ENCODE measurements around the gene TRAF6. TPM values are rescaled to one million over a fixed set of nuclear protein-coding genes. Genes with fewer than 3 reads are reported as not detected.
"Not testable (repeated sequence)": the region's sequence is repeated elsewhere in the genome, so short reads cannot be mapped to it uniquely, and the experiment has no call there.

The TRAF6 gene
- total RNA-seq, 6 experiments from 2014 or later: 7.9 to 9.5 (median 8.3) TPM

DNA sequence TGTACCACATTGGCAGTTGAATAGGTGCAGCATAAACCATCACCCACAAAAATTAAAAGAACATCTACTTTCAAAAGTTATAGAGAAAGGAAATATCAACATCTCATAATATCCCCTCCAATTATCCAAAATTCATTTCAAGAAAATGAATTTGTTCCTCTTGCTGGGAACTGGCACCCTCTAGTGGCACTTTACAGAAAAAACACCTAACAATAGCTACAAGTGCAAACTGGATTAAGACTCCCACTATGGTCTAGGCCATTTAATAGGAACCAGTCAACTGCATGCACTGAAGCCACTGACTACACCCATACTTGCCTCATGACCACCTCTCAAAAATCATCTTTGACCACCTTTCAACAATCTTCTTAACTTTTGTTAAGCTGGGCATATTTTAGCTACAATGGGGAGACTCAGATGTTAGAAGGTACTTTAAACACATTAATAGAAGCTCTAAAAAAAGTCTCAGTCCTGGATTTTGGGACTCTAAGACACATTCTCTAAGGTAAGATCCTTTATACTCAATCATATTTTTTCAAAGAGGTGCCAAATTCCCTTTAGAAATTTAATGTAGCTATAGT, 17.3 kb downstream of the TRAF6 start:
- no peaks in the 10 kb centered on the region for H3K27me3 Mint-ChIP-seq (ENCODE audit: insufficient read depth)
- H3K36me3 Mint-ChIP-seq (ENCODE audit: low read depth): peaks cover 15% of the 10 kb centered on the region
- peak overlapping the region; percentile 10; the same call in 1 of the 2 replicates for H3K27ac Mint-ChIP-seq
- peak; percentile 92 for TF ChIP-seq CTCF (IDR thresholded peaks at IDR 0.05)
- DNase-seq: peak; percentile 25
- H3K9me3 Mint-ChIP-seq: no peaks in the 10 kb centered on the region
- H3K4me3 Mint-ChIP-seq: no peak overlapping the region
- H3K4me1 Mint-ChIP-seq (ENCODE audit: low read depth): peaks cover 30% of the 10 kb centered on the region

DNA sequence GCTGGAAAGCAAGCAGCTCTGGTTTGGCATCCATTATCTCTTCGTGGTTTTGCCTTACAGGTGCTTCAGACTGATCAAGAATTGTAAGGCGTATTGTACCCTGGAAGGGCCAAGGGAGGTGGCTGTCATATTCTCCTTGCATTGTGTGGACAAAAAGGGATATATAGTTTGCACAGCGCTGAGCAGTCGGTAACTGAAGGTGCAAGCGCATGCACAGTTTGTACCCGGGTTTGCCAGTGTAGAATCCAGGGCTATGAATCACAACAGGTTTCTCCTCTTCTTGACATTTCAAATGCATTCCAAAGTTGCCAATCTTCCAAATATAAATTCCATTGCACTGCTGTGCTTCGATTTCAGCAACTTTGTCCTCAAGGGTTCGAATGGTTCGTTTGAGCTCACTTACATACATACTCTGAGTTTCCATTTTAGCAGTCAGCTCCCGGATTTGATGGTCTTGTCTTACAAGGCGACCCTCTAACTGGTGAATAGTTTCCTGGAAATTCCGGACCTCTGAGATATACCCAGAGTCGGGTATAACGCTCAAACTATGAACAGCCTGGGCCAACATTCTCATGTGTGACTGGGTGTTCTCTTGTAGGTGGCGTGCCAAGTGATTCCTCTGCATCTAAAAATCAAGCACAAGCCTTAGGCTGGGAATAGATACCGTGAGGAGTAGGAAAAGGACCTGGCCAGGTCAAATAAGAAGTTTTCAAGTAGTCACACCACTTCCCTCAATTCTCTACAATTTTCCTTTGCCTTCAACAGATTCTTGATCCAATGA, 19.9 kb downstream of the TRAF6 start:
- no peak for TF ChIP-seq CTCF (IDR thresholded peaks at IDR 0.05)
- Mint-ChIP-seq H3K27ac (no peak overlapping the region), H3K27me3 (ENCODE audit: insufficient read depth) (no peaks in the 10 kb centered on the region), H3K9me3 (no peaks in the 10 kb centered on the region), H3K4me3 (no peak overlapping the region), H3K36me3 (ENCODE audit: low read depth) (peaks cover 17% of the 10 kb centered on the region), H3K4me1 (ENCODE audit: low read depth) (peaks cover 39% of the 10 kb centered on the region)
- DNase-seq: no peak

- H3K27ac Mint-ChIP-seq: peak overlapping the region; percentile 89
- no peak for DNase-seq
- peaks cover 39% of the 10 kb centered on the region for H3K4me1 Mint-ChIP-seq (ENCODE audit: low read depth)
- H3K27me3 Mint-ChIP-seq (ENCODE audit: insufficient read depth): no peaks in the 10 kb centered on the region
- TF ChIP-seq CTCF (IDR thresholded peaks at IDR 0.05): no peak
- H3K36me3 Mint-ChIP-seq (ENCODE audit: low read depth): peaks cover 17% of the 10 kb centered on the region
- no peaks in the 10 kb centered on the region for H3K9me3 Mint-ChIP-seq
- peak overlapping the region; percentile 60 for H3K4me3 Mint-ChIP-seq
Measured at GRCh38 chr11:36488096-36488495, 22.0 kb downstream of the TRAF6 start.

DNA sequence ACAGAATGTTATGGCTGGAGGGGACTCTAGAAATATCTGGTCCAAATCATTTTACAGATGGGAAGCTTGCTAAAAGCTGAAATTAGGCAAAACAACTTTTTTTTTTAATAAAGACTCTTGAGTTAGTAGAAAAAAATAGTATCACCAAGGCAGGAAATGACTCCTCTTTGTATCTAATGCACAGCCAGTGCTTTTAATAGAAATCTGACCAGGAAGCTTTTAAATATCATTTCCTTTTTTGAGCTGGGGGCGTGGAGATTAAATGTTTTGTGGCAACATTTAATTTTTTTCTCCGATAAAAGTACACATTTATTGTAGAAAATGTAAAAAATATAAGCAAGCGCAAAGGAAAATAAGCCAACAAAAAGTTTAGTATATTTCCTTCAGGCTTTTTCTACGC, 22.5 kb downstream of the TRAF6 start:
- peaks cover 39% of the 10 kb centered on the region for H3K4me1 Mint-ChIP-seq (ENCODE audit: low read depth)
- peak overlapping the region; percentile 60 for H3K4me3 Mint-ChIP-seq
- TF ChIP-seq CTCF (IDR thresholded peaks at IDR 0.05): no peak
- H3K9me3 Mint-ChIP-seq: no peaks in the 10 kb centered on the region
- H3K27me3 Mint-ChIP-seq (ENCODE audit: insufficient read depth): no peaks in the 10 kb centered on the region
- peaks cover 16% of the 10 kb centered on the region for H3K36me3 Mint-ChIP-seq (ENCODE audit: low read depth)
- H3K27ac Mint-ChIP-seq: peak overlapping the region; percentile 89
- DNase-seq: no peak

DNA sequence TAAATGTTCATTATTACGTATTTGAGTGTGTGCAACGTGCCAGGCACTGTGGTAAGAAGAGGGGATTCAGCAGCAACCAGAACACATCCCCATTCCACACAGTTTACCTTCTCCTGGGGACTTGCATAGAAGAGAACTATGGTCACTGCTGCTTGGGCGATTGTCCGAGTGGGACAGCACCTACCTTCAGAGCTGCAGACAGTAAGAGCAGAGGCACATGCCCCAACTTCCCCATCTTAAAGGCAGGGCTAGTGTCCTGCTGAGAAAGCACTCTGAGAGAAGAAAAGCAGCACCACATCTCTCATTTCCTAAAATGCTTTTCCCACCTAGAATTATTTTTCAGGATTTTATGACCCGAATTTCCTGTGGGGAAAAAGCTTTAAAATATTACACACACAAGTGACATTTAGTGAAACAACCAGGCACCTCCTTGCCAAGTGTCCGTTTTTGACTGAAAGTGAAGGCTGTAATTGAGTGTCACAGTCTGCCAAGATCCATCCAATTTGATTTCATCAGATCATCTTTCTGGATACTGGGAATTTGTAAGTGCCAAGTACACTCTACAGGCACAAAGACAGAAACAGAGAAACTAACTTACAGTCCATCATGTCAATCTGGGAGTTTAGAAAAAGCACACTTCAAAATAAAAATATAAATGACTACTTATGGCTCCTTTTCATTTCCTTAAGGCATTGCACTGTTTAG, 24.6 kb downstream of the TRAF6 start:
- peaks cover 6% of the 10 kb centered on the region for H3K36me3 Mint-ChIP-seq (ENCODE audit: low read depth)
- H3K27me3 Mint-ChIP-seq (ENCODE audit: insufficient read depth): no peaks in the 10 kb centered on the region
- no peak for TF ChIP-seq CTCF (IDR thresholded peaks at IDR 0.05)
- H3K4me1 Mint-ChIP-seq (ENCODE audit: low read depth): peaks cover 34% of the 10 kb centered on the region
- no peaks in the 10 kb centered on the region for H3K9me3 Mint-ChIP-seq
- DNase-seq: no peak
- no peak overlapping the region for H3K4me3 Mint-ChIP-seq
- no peak overlapping the region for H3K27ac Mint-ChIP-seq

GRCh38 chr11:36483042-36483441, 27.0 kb downstream of the TRAF6 start:
- H3K4me1 Mint-ChIP-seq (ENCODE audit: low read depth): peaks cover 11% of the 10 kb centered on the region
- not testable (repeated sequence) for H3K36me3 Mint-ChIP-seq (ENCODE audit: low read depth); H3K4me3 Mint-ChIP-seq; H3K27ac Mint-ChIP-seq; H3K27me3 Mint-ChIP-seq (ENCODE audit: insufficient read depth); DNase-seq; H3K9me3 Mint-ChIP-seq

Data from HFFc6 (cell line).